ENCODE data around the gene ATP6AP2. TPM values are rescaled to one million over a fixed set of nuclear protein-coding genes. Genes with fewer than 3 reads are reported as not detected.
"Not testable (repeated sequence)": the region's sequence is repeated elsewhere in the genome, so short reads cannot be mapped to it uniquely, and the experiment has no call there.

The ATP6AP2 gene
- polyA plus RNA-seq, 4 donors: 157 to 231 (median 191) TPM

DNA sequence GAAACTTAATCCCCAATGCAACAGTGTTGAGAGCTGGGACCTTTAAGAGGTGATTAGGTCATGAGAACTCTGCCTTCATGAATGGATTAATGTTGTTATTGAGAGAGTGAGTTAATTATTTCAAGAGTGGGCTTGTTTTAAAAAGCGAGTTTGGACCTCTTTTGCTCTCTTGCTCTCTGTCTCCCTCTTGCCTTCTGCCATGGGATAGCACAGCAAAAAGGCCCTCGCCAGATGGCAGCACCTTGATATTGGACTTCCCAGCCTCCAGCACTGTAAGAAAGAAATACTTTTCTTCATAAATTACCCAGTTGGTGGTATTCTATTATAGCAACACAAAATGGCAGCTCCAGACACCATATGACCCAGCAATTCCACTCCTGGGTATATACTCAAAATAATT, 7.0 kb upstream of the ATP6AP2 start:
- DNase-seq (ENCODE audit: low read depth in 4 of 4, low spot score in 2 of 4): no peak

GRCh38 chrX:40575411-40575810, 5.4 kb upstream of the ATP6AP2 start:
- not testable (repeated sequence) for DNase-seq (ENCODE audit: low read depth in 4 of 4, low spot score in 2 of 4)

DNA sequence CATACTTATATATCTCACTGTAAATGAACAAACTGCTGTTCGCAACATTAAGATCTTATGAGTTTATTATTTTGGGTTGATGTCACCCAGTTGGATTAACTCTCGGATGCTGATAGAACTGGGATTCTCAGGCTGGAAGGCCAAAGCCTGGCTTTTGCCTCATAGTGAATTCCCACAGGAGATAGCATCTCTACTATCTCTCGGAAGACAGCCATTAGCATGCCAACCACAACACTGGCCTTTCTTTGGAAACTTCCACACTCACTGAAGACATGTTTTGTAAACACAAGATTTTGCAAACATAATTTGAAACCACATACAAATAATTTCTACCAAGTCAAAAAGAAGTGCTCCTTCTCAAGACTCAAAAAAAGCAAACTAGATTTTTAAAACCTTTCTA, 4.5 kb upstream of the ATP6AP2 start:
- no peak for DNase-seq (ENCODE audit: low read depth in 4 of 4, low spot score in 2 of 4)

GRCh38 chrX:40578039-40578695, 2.6 kb upstream of the ATP6AP2 start:
- no peak for DNase-seq (ENCODE audit: low read depth in 4 of 4, low spot score in 2 of 4)

- DNase-seq (ENCODE audit: low read depth in 4 of 4, low spot score in 2 of 4): no peak
Measured at GRCh38 chrX:40579141-40579540, 1.6 kb upstream of the ATP6AP2 start.

DNA sequence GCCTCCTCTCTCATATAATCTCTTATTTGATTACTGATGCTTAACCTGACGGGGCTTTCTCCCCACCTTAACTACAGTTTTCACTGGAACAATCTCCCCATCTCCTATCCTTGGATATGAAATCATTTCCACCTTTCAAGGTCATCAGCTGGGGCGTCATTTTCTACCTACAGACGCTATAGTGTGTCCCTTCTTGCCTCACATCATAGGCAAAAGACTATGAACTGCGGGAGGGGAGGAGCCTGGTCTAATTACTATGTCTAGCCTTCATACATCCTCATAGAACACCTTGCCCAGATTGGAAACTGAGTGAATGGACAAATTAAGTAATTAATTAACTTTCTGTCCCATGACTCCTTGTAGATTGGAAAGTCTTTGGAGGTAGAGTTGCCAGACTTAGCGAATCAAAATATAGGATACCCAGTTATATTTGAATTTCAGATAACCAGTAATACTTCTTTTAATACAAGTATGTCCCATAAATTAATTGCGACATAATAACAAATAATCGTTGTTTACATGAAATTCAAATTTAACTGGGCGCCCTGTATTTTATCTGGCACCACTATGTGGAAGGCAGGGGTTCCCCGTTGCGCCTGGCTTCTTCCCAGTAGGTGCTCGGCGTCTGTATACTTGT, 752 bp upstream of the ATP6AP2 start:
- no peak for DNase-seq (ENCODE audit: low read depth in 4 of 4, low spot score in 2 of 4)

DNA sequence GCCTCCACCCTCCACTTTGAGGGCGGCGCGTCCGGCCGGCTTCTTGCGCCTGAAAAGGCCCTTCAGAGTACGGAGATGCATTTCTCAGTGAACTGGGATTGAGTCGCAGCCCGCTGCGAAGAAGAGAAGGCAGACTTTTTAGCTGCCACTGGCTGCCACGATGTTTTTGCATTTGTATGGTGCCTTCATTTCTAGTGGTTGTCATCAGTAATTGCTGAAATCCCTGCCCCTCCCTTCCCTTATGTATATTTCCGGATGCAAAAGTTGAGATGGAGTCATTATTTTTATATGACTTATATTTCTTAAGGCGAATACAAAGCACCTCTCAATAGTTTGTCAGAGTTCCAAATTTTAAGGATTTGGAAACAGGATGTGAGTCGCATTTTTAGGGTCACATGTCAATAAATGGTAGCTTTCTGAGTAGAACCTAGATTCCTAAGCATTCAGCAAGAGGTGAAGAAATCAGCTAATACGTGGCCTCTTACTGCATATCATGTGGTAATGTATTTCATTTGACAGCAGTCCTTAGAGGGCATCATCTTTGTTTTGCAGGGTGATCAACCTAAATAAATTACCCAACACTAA, 658 bp downstream of the ATP6AP2 start:
- DNase-seq (ENCODE audit: low read depth in 4 of 4, low spot score in 2 of 4): no peak

- not testable (repeated sequence) for DNase-seq (ENCODE audit: low read depth in 4 of 4, low spot score in 2 of 4)
Measured at GRCh38 chrX:40582178-40582577, 1.4 kb downstream of the ATP6AP2 start.

DNA sequence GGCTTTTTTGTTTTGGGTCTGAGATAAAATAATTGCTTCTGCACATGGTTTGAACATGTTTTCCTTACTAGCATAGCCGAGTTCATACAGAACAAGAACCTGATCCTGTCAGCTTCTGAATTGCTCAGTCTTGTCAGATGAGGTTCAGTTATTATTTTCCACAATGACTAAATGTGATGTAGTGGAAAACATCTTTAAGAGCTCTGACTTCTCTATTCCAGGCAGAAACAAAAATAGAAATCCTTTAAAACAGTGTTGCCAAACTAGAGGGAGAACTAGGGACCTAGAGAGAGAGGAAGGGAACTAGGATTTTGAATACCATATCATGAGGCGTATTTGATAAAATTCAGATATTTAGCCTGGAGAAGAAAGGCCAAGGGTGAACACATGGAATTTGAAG, 2.0 kb downstream of the ATP6AP2 start:
- DNase-seq (ENCODE audit: low read depth in 4 of 4, low spot score in 2 of 4): no peak

- DNase-seq (ENCODE audit: low read depth in 4 of 4, low spot score in 2 of 4): not testable (repeated sequence)
Measured at GRCh38 chrX:40587623-40588022, 6.9 kb downstream of the ATP6AP2 start.

DNA sequence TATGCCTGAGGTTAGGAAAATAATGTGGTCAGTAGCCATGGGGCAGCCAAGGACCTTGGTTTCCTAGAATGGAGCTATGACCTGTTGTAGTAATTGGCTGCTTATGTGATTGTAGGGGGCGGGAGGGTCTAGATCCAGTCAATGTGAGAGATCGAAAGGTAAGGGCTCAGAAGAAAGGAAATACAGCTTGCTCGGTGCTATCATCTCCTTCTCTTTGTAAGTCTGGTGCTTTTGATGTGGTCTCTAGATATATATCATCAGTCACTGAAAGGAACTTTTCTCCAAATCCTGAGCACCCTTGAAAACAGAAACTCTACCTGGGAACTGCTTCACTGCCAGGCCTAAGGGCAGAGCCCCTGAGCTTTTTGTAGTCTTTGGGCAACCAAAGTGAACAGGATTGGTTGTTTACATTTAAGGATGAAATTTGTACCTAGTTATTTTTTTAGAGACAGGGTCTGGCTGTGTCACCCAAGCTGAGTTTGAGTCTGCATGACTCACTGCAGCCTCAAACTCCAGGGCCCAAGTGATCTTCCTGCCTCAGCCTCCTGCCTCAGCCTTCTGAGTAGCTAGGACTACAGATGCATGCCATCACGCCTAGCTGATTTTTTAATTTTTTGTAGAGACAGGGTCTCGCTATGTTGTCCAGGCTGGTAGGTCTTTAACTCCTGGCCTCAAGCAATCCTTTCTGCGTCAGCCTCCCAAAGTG, 9.0 kb downstream of the ATP6AP2 start:
- not testable (repeated sequence) for DNase-seq (ENCODE audit: low read depth in 4 of 4, low spot score in 2 of 4)

GRCh38 chrX:40603446-40603845, 22.7 kb downstream of the ATP6AP2 start:
- no peak for DNase-seq (ENCODE audit: low read depth in 4 of 4, low spot score in 2 of 4)

GRCh38 chrX:40607381-40607780, 26.6 kb downstream of the ATP6AP2 start:
- DNase-seq (ENCODE audit: low read depth in 4 of 4, low spot score in 2 of 4): no peak

- DNase-seq (ENCODE audit: low read depth in 4 of 4, low spot score in 2 of 4): no peak
Measured at GRCh38 chrX:40612511-40612910, 31.7 kb downstream of the ATP6AP2 start.

DNA sequence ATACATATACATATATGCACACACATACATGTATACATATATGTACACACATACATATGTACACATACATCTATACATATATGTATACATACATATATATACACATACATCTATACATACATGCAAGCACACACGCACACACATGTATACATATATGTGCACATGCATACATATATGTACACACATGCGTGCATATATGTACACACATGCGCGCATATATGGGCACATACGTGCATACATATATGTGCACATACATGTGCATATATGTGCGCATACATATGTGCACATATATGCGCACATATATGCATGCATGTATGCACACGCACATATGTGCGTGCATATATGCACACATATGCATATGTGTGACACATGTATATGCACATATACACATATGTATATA, 35.2 kb downstream of the ATP6AP2 start:
- no peak for DNase-seq (ENCODE audit: low read depth in 4 of 4, low spot score in 2 of 4)

DNA sequence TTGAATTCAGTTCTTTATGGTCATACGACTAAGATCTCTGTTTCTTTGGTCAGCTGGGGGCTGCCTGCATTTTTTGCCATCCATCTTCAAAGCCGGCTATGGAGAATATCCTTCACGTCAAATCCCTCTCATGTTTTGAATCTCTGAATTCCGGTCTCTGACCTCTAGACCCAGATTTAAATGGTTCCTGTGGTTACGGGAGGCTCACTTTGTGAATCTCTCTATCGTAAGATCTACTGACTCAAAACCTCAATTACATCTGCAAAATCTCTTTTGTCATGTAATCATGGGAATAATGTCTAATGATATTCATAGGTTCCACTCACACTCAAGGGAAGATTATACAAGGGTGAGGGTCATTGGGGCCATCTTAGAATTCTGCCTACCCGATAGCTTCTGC, 36.8 kb downstream of the ATP6AP2 start:
- DNase-seq (ENCODE audit: low read depth in 4 of 4, low spot score in 2 of 4): no peak

DNA sequence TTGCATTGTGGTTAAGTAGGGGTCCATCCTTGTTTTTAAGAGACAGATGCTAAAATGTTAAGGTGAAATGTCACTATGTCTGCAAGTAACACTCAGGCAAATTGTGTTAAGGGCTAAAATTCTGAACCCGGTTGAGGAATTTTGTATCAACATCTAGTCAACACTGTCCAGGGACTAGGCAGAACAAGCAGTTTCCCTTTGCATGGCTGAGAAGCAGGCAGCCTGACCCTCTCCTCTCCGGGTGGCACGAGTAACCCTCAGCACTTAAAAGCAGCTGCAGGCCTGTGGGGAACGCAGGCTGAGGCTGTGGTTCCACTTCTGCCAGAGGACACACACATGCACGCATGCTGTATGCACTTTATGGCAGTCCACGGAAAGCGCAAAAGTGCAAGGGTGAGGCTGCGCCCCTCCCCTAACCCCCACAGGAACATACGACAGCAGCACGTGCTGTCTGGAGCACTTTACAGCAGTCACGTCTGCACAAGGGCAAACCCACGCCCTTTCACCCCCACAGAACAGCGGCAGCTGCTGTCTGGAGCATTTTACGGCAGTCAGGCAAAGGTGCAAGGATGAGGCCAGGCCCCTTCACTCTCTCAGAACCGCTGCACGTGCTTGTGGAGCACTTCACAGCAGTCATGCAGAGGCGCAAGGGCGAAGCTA, 41.8 kb downstream of the ATP6AP2 start:
- DNase-seq (ENCODE audit: low read depth in 4 of 4, low spot score in 2 of 4): no peak

DNA sequence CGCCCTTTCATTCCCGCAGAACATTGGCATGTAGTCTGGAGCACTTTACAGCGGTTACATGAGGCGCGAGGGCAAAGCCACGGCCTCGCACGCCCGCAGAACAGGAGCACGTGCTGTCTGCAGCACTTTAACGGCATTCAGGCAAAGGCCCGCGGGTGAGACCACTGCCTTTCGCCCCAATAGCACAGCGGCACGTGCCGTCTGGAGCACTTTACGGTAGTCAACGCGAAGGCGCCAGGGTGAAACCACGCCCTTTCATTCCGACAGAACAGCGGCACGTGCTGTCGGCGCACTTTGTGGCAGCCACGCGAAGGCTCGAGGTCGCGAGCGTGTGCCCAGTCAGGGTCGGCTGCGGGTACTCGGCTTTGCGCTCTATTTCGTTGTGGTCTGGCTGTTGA, 42.4 kb downstream of the ATP6AP2 start, which contains the start of gene MPC1L:
TSS of gene MPC1L (plus strand) at position 290 of the 398 bp plus-strand sequence. CDS start 138 bp downstream, outside the sequence.
- no peak for DNase-seq (ENCODE audit: low read depth in 4 of 4, low spot score in 2 of 4)

- no peak for DNase-seq (ENCODE audit: low read depth in 4 of 4, low spot score in 2 of 4)
Measured at GRCh38 chrX:40623665-40624064, 42.9 kb downstream of the ATP6AP2 start.

GRCh38 chrX:40625294-40625693, 44.5 kb downstream of the ATP6AP2 start:
- no peak for DNase-seq (ENCODE audit: low read depth in 4 of 4, low spot score in 2 of 4)

- no peak for DNase-seq (ENCODE audit: low read depth in 4 of 4, low spot score in 2 of 4)
Measured at GRCh38 chrX:40628506-40628905, 47.7 kb downstream of the ATP6AP2 start.

Measured in left renal cortex interstitium (tissue), 4 donors.